ENCODE measurements around the gene SH3TC1.

Gene SH3TC1

GRCh38 chr4:8201321-8201781 lies 2.3 kb downstream of the SH3TC1 start:
- peak; percentile 48 for DNase-seq

GRCh38 chr4:8202108-8203051 lies 3.3 kb downstream of the SH3TC1 start:
- no peak for DNase-seq

GRCh38 chr4:8203052-8203401 lies 3.9 kb downstream of the SH3TC1 start:
- DNase-seq: no peak

GRCh38 chr4:8203817-8204216 lies 4.7 kb downstream of the SH3TC1 start:
- DNase-seq: no peak

- DNase-seq: no peak
Observed at GRCh38 chr4:8204576-8205227, 5.6 kb downstream of the SH3TC1 start.

- no peak for DNase-seq
Observed at GRCh38 chr4:8205241-8205707, 6.2 kb downstream of the SH3TC1 start.

GRCh38 chr4:8205749-8206611 lies 6.9 kb downstream of the SH3TC1 start:
- no peak for DNase-seq

GRCh38 chr4:8207314-8207713 lies 8.2 kb downstream of the SH3TC1 start:
- no peak for DNase-seq

- no peak for DNase-seq
Observed at GRCh38 chr4:8208565-8208964, 9.5 kb downstream of the SH3TC1 start.

GRCh38 chr4:8209181-8209874 lies 10.2 kb downstream of the SH3TC1 start:
- DNase-seq: no peak

GRCh38 chr4:8210010-8210409 lies 10.9 kb downstream of the SH3TC1 start:
- DNase-seq: no peak

GRCh38 chr4:8210616-8211015 lies 11.5 kb downstream of the SH3TC1 start:
- no peak for DNase-seq

- DNase-seq: no peak
Observed at GRCh38 chr4:8211251-8211650, 12.2 kb downstream of the SH3TC1 start.

GRCh38 chr4:8211737-8212581 lies 12.9 kb downstream of the SH3TC1 start:
- no peak for DNase-seq

- no peak for DNase-seq
Observed at GRCh38 chr4:8212622-8213021, 13.5 kb downstream of the SH3TC1 start.

GRCh38 chr4:8213121-8213520 lies 14.0 kb downstream of the SH3TC1 start:
- no peak for DNase-seq

GRCh38 chr4:8214136-8214535 lies 15.0 kb downstream of the SH3TC1 start:
- no peak for DNase-seq

- DNase-seq: no peak
Observed at GRCh38 chr4:8215001-8215427, 15.9 kb downstream of the SH3TC1 start.

GRCh38 chr4:8215641-8216442 lies 16.8 kb downstream of the SH3TC1 start:
- no peak for DNase-seq

GRCh38 chr4:8216443-8217245 lies 17.6 kb downstream of the SH3TC1 start:
- no peak for DNase-seq
